HFFc6 (cell line): ENCODE measurements around the gene NPLOC4. TPM values are rescaled to one million over a fixed set of nuclear protein-coding genes. Genes with fewer than 3 reads are reported as not detected.
A peak's percentile ranks its signal among the peaks of the same experiment; 100 is the strongest.

Source experiments
- DNase-seq: peaks from one replicate; pipeline ENCODE4 v3.0.0-alpha.2; 2018
- H3K27ac Mint-ChIP-seq: 2 replicates; pipeline ENCODE4 v1.8.0; 2020; ENCODE audit warnings: mild to moderate bottlenecking, mixed read lengths
- H3K27me3 Mint-ChIP-seq: 2 replicates; pipeline ENCODE4 v1.8.0; 2021; ENCODE audit warnings: mild to moderate bottlenecking, moderate library complexity, mixed read lengths; ENCODE audit not compliant: insufficient read depth
- H3K36me3 Mint-ChIP-seq: 2 replicates; pipeline ENCODE4 v1.8.0; 2021; ENCODE audit warnings: low read depth, mixed read lengths
- H3K4me1 Mint-ChIP-seq: 2 replicates; pipeline ENCODE4 v1.8.0; 2020; ENCODE audit warnings: low read depth, mixed read lengths
- H3K4me3 Mint-ChIP-seq: 2 replicates; pipeline ENCODE4 v1.8.0; 2020; ENCODE audit warnings: mild to moderate bottlenecking, moderate library complexity, mixed read lengths
- H3K9me3 Mint-ChIP-seq: 2 replicates; pipeline ENCODE4 v1.8.0; 2020; ENCODE audit warnings: mild to moderate bottlenecking, mixed read lengths
- total RNA-seq, 6 experiments: library from RNA; stranded (reverse); fragmentation: NEBNext Ultra II Directional; extraction: Animal tissue kit (Norgen Biotek cat#: 25700); gene quantifications; 2 replicates in 1 of 6; 3 replicates in 5 of 6; pipeline ENCODE4 v1.2.3, GENCODE V29; 2021
- TF ChIP-seq, protein P1 (sequence below): fragments of 200-600 bp; sonication (generic); IDR thresholded peaks from 2 replicates; pipeline ENCODE4 v1.5.0; 2021; ENCODE audit warnings: antibody characterized with exemption, mild to moderate bottlenecking

The NPLOC4 gene
- total RNA-seq, 6 experiments from 2014 or later = 121 to 140 (median 133) TPM

DNA sequence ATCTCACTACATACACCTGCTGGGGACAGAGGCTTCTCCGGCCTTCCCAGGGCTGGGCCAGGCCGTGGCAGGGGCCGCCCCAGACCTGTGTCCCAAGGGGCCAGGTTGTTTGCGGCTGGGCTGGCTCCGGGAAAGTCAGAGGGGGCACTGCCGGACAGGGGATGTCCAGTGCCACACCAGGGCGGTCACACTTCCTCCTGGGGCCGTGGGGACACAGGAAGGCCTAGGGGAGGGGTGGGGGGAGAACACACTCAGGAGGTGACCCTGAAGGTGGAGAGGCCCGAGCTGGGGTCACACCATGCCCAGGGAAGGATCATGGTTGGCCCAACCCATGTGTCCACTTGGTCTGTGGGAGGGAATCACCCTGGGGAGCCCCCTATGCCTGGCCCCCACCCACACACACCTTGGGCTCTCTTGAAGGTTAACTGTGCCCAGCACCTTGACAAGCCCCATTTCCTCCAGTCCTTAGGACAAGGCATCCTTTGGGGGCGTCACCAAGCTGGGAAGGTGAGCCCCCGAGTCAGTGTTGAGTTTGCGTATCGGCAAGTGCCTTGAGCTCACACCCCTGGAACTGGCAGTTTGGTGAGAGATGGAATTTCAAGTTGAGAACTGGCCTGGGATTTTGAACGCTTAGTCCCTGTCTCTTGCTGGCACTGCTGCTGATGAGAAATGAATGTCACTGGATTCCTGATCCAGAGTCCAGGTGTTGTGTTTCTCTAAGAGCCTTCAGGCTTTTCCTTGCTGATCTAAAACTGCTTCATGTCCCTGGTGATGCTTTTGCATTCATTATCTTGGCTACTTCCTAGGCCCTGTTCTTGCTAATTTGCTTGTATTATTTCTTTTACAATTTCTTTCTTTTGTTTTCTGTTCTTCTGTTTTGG lies 116.7 kb downstream of the NPLOC4 start:
- H3K36me3 Mint-ChIP-seq = peaks cover 6% of the 10 kb centered on the region
- H3K27me3 Mint-ChIP-seq = peaks cover 2% of the 10 kb centered on the region; the same call in 1 of the 2 replicates
- H3K4me3 Mint-ChIP-seq = no peak overlapping the region
- TF ChIP-seq, protein P1, sequence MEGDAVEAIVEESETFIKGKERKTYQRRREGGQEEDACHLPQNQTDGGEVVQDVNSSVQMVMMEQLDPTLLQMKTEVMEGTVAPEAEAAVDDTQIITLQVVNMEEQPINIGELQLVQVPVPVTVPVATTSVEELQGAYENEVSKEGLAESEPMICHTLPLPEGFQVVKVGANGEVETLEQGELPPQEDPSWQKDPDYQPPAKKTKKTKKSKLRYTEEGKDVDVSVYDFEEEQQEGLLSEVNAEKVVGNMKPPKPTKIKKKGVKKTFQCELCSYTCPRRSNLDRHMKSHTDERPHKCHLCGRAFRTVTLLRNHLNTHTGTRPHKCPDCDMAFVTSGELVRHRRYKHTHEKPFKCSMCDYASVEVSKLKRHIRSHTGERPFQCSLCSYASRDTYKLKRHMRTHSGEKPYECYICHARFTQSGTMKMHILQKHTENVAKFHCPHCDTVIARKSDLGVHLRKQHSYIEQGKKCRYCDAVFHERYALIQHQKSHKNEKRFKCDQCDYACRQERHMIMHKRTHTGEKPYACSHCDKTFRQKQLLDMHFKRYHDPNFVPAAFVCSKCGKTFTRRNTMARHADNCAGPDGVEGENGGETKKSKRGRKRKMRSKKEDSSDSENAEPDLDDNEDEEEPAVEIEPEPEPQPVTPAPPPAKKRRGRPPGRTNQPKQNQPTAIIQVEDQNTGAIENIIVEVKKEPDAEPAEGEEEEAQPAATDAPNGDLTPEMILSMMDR = no peak
- peaks cover 17% of the 10 kb centered on the region for H3K4me1 Mint-ChIP-seq
- no peaks in the 10 kb centered on the region for H3K9me3 Mint-ChIP-seq
- no peak overlapping the region for H3K27ac Mint-ChIP-seq
- no peak for DNase-seq

GRCh38 chr17:81519284-81520020 lies 117.5 kb downstream of the NPLOC4 start:
- DNase-seq = no peak
- Mint-ChIP-seq H3K4me1 (peaks cover 17% of the 10 kb centered on the region), H3K9me3 (no peaks in the 10 kb centered on the region), H3K4me3 (no peak overlapping the region), H3K27ac (no peak overlapping the region), H3K36me3 (peaks cover 6% of the 10 kb centered on the region), H3K27me3 (no peaks in the 10 kb centered on the region)
- TF ChIP-seq, protein P1 = peak; percentile 76

GRCh38 chr17:81518785-81519283 lies 118.1 kb downstream of the NPLOC4 start:
- H3K27me3 Mint-ChIP-seq = no peaks in the 10 kb centered on the region
- H3K27ac Mint-ChIP-seq = no peak overlapping the region
- H3K9me3 Mint-ChIP-seq = no peaks in the 10 kb centered on the region
- H3K4me1 Mint-ChIP-seq = peaks cover 17% of the 10 kb centered on the region
- H3K36me3 Mint-ChIP-seq = peaks cover 6% of the 10 kb centered on the region
- TF ChIP-seq, protein P1 = no peak
- peak overlapping the region; percentile 73; the same call in 1 of the 2 replicates for H3K4me3 Mint-ChIP-seq
- no peak for DNase-seq

DNA sequence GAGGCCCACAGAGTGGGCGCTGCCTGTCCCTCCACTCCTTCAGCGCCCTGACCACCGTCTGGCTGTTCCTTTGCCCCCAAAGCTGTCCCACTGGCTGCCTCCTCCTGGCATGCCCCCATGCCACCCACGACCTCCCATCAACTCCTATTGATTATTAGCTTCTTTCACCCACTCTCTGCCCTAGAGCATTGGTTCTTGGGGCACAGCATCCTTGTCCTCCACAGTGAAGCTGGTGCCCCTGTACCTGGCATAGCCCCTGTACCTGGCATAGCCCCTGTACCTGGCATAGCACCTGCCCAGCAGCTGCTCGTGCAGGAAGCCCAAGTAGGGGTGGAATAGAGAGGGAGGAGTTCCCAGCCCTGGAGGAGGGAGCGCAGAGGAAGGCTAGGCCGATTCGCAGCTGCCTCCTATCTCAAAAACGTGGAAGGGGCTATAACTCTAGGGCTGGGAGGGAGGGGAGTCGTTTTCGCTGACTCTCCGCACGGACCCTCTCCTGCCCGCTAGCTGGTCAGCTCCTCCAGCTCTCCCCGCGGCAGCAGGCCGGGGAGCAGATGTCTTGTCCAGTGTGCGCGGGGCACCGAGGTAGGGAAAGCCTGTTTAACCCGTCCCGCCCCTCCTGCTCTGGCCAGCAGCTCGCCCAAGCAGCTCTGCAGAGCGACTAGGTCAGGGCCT lies 118.7 kb downstream of the NPLOC4 start:
- no peaks in the 10 kb centered on the region for H3K27me3 Mint-ChIP-seq

More for the DNA sequence above, 118.7 kb downstream of the NPLOC4 start:
- TF ChIP-seq, protein P1 = no peak
- H3K4me1 Mint-ChIP-seq = peaks cover 17% of the 10 kb centered on the region
- peaks cover 6% of the 10 kb centered on the region for H3K36me3 Mint-ChIP-seq
- H3K27ac Mint-ChIP-seq = peak overlapping the region; percentile 52; the same call in 1 of the 2 replicates
- peak overlapping the region; percentile 73 for H3K4me3 Mint-ChIP-seq
- no peak for DNase-seq
- H3K9me3 Mint-ChIP-seq = no peaks in the 10 kb centered on the region
